ENCODE measurements around the gene PLA2G1B.

PLA2G1B gene

DNA sequence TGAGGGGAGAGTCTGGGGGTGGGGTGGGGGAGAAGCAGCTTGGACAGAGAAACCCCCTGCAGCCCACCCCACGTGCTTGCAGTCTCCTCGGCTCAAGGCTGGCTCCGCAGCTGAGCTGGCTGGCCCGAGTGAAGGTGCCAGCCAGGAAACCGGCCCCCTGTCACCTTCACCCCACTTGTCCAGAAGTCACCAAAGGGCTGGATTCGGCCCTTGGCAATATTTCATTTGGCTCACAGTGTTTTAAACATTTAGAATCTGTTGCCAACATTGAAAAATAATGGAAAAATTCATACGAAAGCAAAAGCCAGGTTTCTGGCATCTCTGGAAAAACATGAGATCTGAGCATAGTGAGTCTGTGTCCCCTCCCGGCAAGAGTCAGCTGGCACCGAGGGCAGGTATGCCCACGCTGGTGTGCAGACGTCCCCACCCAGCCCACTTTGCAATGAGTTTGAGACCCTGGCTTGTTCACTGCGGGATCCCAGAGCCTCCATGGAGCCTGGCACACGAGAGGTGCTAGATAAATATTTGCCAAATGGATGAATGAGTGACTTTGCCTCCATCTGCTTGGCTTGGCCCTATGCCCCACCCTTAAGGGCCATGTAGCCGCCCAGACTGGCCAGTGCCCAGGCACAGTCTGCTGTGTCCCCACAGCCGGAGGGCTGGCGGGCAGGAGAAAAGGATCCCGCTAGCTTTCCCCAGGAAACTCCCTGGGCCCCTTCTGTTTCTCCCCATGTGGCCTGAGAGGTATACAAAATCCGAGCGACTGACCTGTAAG is 23.2 kb upstream of the PLA2G1B start:
- Histone ChIP-seq H3K36me3 (ENCODE audit: control insufficient read depth in 4 of 4, insufficient read depth in 4 of 4, low read length in 3 of 4) (no peaks in the 10 kb centered on the region), H3K9me3 (ENCODE audit: control extremely low read depth in 1 of 5, control insufficient read depth in 4 of 5, insufficient read depth in 2 of 5, low read depth in 1 of 5, low read length in 4 of 5) (no peaks in the 10 kb centered on the region), H3K27ac (ENCODE audit: insufficient read depth in 1 of 2, low read depth in 1 of 2, low read length in 2 of 2, poor library complexity in 1 of 2, severe bottlenecking in 2 of 2) (no peak overlapping the region), H3K4me1 (ENCODE audit: control extremely low read depth in 1 of 4, control insufficient read depth in 4 of 4, insufficient read depth in 4 of 4, low read length in 3 of 4) (no peaks in the 10 kb centered on the region), H3K4me3 (ENCODE audit: control insufficient read depth in 1 of 7, extremely low read depth in 1 of 7, insufficient read depth in 4 of 7, low read depth in 2 of 7, low read length in 6 of 7) (no peak overlapping the region), H3K27me3 (replicated peaks in 2 of 5; ENCODE audit: control insufficient read depth in 4 of 5, insufficient read depth in 5 of 5, low read length in 4 of 5) (peaks cover 0 to 16% (median 0%) of the 10 kb centered on the region in 5 experiments)
- 95% methylated on average over 15 of the region's 19 CpGs for WGBS (ENCODE audit: insufficient coverage)
- DNase-seq = no peak
- ChIA-PET CTCF (interaction anchor here (0.6 to 5.7 kb wide), 3 partner anchors 15 to 116 kb away, joined by 3 to 42 read pairs (median 3); no protein-coding TSS in a partner anchor), POLR2A (interaction anchor here (0.6 kb wide), 1 partner anchor 31 kb away, joined by 3 read pairs; no protein-coding TSS in a partner anchor)

DNA sequence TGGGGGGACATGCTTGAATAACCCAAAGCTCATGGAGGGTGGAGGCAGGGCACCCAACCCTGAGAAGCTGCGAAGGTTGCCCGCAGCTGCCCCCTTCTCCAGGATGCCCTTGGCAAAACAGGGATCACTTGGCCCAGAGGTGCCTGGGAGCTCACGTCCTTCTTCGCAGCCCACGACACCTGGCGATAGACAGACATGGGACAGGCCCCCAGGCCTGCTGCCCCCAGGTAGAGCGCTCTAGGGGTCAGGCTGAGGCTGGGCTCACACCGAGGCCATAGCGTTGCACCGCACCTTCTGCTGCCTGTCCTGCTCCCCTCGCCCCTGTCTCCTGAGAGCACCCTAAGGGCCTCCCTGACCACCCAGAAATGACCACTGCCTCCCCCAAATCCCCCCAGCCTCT is 20.2 kb upstream of the PLA2G1B start:
- Histone ChIP-seq H3K9me3 (ENCODE audit: control extremely low read depth in 1 of 5, control insufficient read depth in 4 of 5, insufficient read depth in 2 of 5, low read depth in 1 of 5, low read length in 4 of 5) (no peaks in the 10 kb centered on the region), H3K27me3 (replicated peaks in 2 of 5; ENCODE audit: control insufficient read depth in 4 of 5, insufficient read depth in 5 of 5, low read length in 4 of 5) (peaks cover 0 to 13% (median 0%) of the 10 kb centered on the region in 5 experiments), H3K4me3 (ENCODE audit: control insufficient read depth in 1 of 7, extremely low read depth in 1 of 7, insufficient read depth in 4 of 7, low read depth in 2 of 7, low read length in 6 of 7) (no peak overlapping the region), H3K4me1 (ENCODE audit: control extremely low read depth in 1 of 4, control insufficient read depth in 4 of 4, insufficient read depth in 4 of 4, low read length in 3 of 4) (no peaks in the 10 kb centered on the region), H3K27ac (ENCODE audit: insufficient read depth in 1 of 2, low read depth in 1 of 2, low read length in 2 of 2, poor library complexity in 1 of 2, severe bottlenecking in 2 of 2) (no peak overlapping the region), H3K36me3 (ENCODE audit: control insufficient read depth in 4 of 4, insufficient read depth in 4 of 4, low read length in 3 of 4) (no peaks in the 10 kb centered on the region)
- WGBS (ENCODE audit: insufficient coverage) = 98% methylated on average over 11 of the region's 11 CpGs
- DNase-seq = no peak
- ChIA-PET POLR2A (interaction anchor here (0.6 kb wide), 1 partner anchor 489 kb away, joined by 3 read pairs; no protein-coding TSS in a partner anchor), CTCF (interaction anchor here (1.4 to 1.6 kb wide), 2 partner anchors 8 to 19 kb away, joined by 4 read pairs; no protein-coding TSS in a partner anchor)

DNA sequence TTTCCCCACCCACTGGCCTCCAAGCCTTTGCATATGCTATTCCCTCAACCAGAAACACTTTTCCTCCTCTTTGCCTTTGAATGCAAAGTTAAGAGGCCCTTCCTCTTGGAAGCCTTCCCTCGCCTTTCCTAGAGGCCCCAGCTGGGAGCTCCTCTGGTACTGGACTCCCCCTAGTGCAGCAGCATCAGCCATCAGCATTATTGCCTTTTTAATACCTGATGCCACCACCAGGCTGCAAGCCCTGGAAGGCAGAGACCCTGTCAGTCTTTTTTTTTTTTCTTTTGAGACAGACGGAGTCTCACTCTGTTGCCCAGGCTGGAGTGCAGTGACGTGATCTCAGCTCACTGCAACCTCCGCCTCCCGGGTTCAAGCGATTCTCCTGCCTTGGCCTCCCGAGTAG is 19.1 kb upstream of the PLA2G1B start:
- Histone ChIP-seq H3K4me3 (ENCODE audit: control insufficient read depth in 1 of 7, extremely low read depth in 1 of 7, insufficient read depth in 4 of 7, low read depth in 2 of 7, low read length in 6 of 7) (no peak overlapping the region), H3K27me3 (replicated peaks in 2 of 5; ENCODE audit: control insufficient read depth in 4 of 5, insufficient read depth in 5 of 5, low read length in 4 of 5) (peaks cover 0 to 13% (median 0%) of the 10 kb centered on the region in 5 experiments), H3K4me1 (ENCODE audit: control extremely low read depth in 1 of 4, control insufficient read depth in 4 of 4, insufficient read depth in 4 of 4, low read length in 3 of 4) (no peaks in the 10 kb centered on the region), H3K9me3 (ENCODE audit: control extremely low read depth in 1 of 5, control insufficient read depth in 4 of 5, insufficient read depth in 2 of 5, low read depth in 1 of 5, low read length in 4 of 5) (no peaks in the 10 kb centered on the region), H3K27ac (ENCODE audit: insufficient read depth in 1 of 2, low read depth in 1 of 2, low read length in 2 of 2, poor library complexity in 1 of 2, severe bottlenecking in 2 of 2) (no peak overlapping the region), H3K36me3 (ENCODE audit: control insufficient read depth in 4 of 4, insufficient read depth in 4 of 4, low read length in 3 of 4) (no peaks in the 10 kb centered on the region)
- no peak for DNase-seq
- CTCF ChIA-PET = interaction anchor here (1.2 to 1.4 kb wide), 2 partner anchors 9 kb away, joined by 4 to 6 read pairs; no protein-coding TSS in a partner anchor
- POLR2A ChIA-PET = interaction anchor here (0.6 kb wide), 1 partner anchor 1005 kb away, joined by 3 read pairs; the partner anchor contains the start of gene ANAPC5
- WGBS (ENCODE audit: insufficient coverage) = 100% methylated on average over 2 of the region's 7 CpGs

DNA sequence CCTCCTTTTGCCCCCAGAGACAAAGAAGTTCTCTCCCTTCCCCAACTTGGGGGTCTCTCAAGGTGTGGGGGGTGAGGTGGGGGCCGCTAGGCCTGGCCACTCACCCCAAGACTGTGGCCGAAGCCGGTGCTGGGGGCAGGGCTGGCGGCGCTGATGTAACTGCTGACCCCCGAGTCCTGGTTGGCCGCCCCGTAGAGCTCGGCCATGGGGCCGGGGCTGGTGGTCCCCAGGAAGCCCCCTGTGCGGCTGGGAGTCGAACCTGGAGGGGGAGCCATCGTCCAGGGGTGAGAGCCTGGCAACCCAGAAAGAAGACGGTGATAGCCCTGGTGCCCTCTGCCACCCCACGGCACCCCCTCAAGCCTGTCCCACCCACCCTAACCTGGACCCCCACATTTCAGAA is 18.5 kb upstream of the PLA2G1B start:
- WGBS (ENCODE audit: insufficient coverage) = 97% methylated on average over 7 of the region's 15 CpGs
- H3K4me3 ChIP-seq (ENCODE audit: control insufficient read depth in 1 of 7, extremely low read depth in 1 of 7, insufficient read depth in 4 of 7, low read depth in 2 of 7, low read length in 6 of 7) = no peak overlapping the region
- no peak overlapping the region for H3K27ac ChIP-seq (ENCODE audit: insufficient read depth in 1 of 2, low read depth in 1 of 2, low read length in 2 of 2, poor library complexity in 1 of 2, severe bottlenecking in 2 of 2)
- ChIA-PET POLR2A (no interaction called here), CTCF (interaction anchor here (1.2 kb wide), 1 partner anchor 8 kb away, joined by 6 read pairs; no protein-coding TSS in a partner anchor)
- no peak for DNase-seq
- H3K27me3 ChIP-seq (replicated peaks in 2 of 5; ENCODE audit: control insufficient read depth in 4 of 5, insufficient read depth in 5 of 5, low read length in 4 of 5) = peaks cover 0 to 13% (median 0%) of the 10 kb centered on the region in 5 experiments
- H3K9me3 ChIP-seq (ENCODE audit: control extremely low read depth in 1 of 5, control insufficient read depth in 4 of 5, insufficient read depth in 2 of 5, low read depth in 1 of 5, low read length in 4 of 5) = no peaks in the 10 kb centered on the region
- H3K36me3 ChIP-seq (ENCODE audit: control insufficient read depth in 4 of 4, insufficient read depth in 4 of 4, low read length in 3 of 4) = no peaks in the 10 kb centered on the region
- H3K4me1 ChIP-seq (ENCODE audit: control extremely low read depth in 1 of 4, control insufficient read depth in 4 of 4, insufficient read depth in 4 of 4, low read length in 3 of 4) = no peaks in the 10 kb centered on the region

DNA sequence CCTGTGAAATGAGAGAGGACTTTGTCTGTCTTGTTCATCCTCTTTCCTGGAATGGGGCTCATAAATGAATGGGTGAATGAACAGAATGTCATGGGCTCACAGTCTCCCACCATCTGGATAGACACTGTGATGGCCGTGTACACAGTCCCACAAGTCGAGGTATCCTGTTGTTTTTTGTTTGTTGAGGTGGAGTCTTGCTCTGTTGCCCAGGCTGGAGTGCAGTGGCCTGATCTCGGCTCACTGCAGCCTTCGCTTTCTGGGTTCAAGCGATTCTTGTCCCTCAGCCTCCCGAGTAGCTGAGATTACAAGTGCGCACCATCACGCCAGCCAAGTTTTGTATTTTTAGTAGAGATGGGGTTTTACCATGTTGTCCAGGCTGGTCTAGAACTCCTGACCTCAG is 16.1 kb upstream of the PLA2G1B start:
- no peak for DNase-seq
- Histone ChIP-seq H3K4me3 (ENCODE audit: control insufficient read depth in 1 of 7, extremely low read depth in 1 of 7, insufficient read depth in 4 of 7, low read depth in 2 of 7, low read length in 6 of 7) (no peak overlapping the region), H3K27me3 (replicated peaks in 2 of 5; ENCODE audit: control insufficient read depth in 4 of 5, insufficient read depth in 5 of 5, low read length in 4 of 5) (peaks cover 0 to 5% (median 0%) of the 10 kb centered on the region in 5 experiments), H3K27ac (ENCODE audit: insufficient read depth in 1 of 2, low read depth in 1 of 2, low read length in 2 of 2, poor library complexity in 1 of 2, severe bottlenecking in 2 of 2) (no peak overlapping the region), H3K4me1 (ENCODE audit: control extremely low read depth in 1 of 4, control insufficient read depth in 4 of 4, insufficient read depth in 4 of 4, low read length in 3 of 4) (no peaks in the 10 kb centered on the region), H3K9me3 (ENCODE audit: control extremely low read depth in 1 of 5, control insufficient read depth in 4 of 5, insufficient read depth in 2 of 5, low read depth in 1 of 5, low read length in 4 of 5) (no peaks in the 10 kb centered on the region), H3K36me3 (ENCODE audit: control insufficient read depth in 4 of 4, insufficient read depth in 4 of 4, low read length in 3 of 4) (no peaks in the 10 kb centered on the region)
- CTCF ChIA-PET = interaction anchor here (2.2 kb wide), 1 partner anchor 12 kb away, joined by 5 read pairs; no protein-coding TSS in a partner anchor
- POLR2A ChIA-PET = no interaction called here
- WGBS (ENCODE audit: insufficient coverage) = 100% methylated on average over 6 of the region's 8 CpGs

DNA sequence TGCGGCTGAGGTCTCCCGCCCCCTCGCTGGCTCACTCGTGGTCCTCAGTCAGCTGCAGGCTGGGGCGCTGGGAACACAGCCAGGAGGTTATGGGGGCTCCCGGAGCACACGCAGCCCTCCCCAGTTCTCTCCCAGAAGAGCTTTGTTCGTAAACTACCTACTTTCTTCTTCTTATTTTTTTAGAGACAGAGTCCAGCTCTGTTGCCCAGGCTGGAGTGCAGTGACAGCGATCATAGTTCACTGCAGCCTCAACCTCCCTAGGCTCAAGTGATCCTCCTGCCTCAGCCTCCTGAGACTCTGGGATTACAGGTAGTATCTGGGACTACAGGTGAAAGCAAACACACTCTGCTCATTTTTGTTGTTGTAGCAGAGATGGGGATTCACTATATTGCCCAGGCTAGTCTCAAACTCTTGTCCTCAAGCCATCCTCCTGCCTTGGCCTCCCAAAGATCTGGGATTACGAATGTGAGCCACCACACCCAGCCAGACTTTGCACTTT is 15.5 kb upstream of the PLA2G1B start:
- Histone ChIP-seq H3K4me3 (ENCODE audit: control insufficient read depth in 1 of 7, extremely low read depth in 1 of 7, insufficient read depth in 4 of 7, low read depth in 2 of 7, low read length in 6 of 7) (no peak overlapping the region), H3K9me3 (ENCODE audit: control extremely low read depth in 1 of 5, control insufficient read depth in 4 of 5, insufficient read depth in 2 of 5, low read depth in 1 of 5, low read length in 4 of 5) (peaks cover 0 to 3% (median 0%) of the 10 kb centered on the region in 5 experiments), H3K27ac (ENCODE audit: insufficient read depth in 1 of 2, low read depth in 1 of 2, low read length in 2 of 2, poor library complexity in 1 of 2, severe bottlenecking in 2 of 2) (no peak overlapping the region), H3K4me1 (ENCODE audit: control extremely low read depth in 1 of 4, control insufficient read depth in 4 of 4, insufficient read depth in 4 of 4, low read length in 3 of 4) (no peaks in the 10 kb centered on the region), H3K36me3 (ENCODE audit: control insufficient read depth in 4 of 4, insufficient read depth in 4 of 4, low read length in 3 of 4) (no peaks in the 10 kb centered on the region), H3K27me3 (replicated peaks in 2 of 5; ENCODE audit: control insufficient read depth in 4 of 5, insufficient read depth in 5 of 5, low read length in 4 of 5) (peaks cover 0 to 5% (median 0%) of the 10 kb centered on the region in 5 experiments)
- no peak for DNase-seq
- CTCF ChIA-PET = no interaction called here
- 73% methylated on average over 9 of the region's 10 CpGs for WGBS (ENCODE audit: insufficient coverage)
- POLR2A ChIA-PET = no interaction called here

All from common myeloid progenitor, CD34-positive (primary cell).